Measurements from ENCODE around the gene RNASET2.

Gene RNASET2

GRCh38 chr6:166997768-166998255, 41.5 kb upstream of the RNASET2 start:
- FAIRE-seq = no peak
- TF ChIP-seq CTCF (IDR thresholded peaks at IDR 0.05; ENCODE audit: insufficient read depth, missing control alignments) = peak; percentile 27
- DNase-seq (ENCODE audit: insufficient read length, low spot score) = no peak

GRCh38 chr6:166997348-166997747, 41.0 kb upstream of the RNASET2 start:
- no peak for DNase-seq (ENCODE audit: insufficient read length, low spot score)
- FAIRE-seq = no peak
- no peak for TF ChIP-seq CTCF (IDR thresholded peaks at IDR 0.05; ENCODE audit: insufficient read depth, missing control alignments)

GRCh38 chr6:166996406-166996805, 40.1 kb upstream of the RNASET2 start:
- DNase-seq (ENCODE audit: insufficient read length, low spot score) (no peak), FAIRE-seq (no peak)
- TF ChIP-seq CTCF (IDR thresholded peaks at IDR 0.05; ENCODE audit: insufficient read depth, missing control alignments) = no peak

- FAIRE-seq (no peak), DNase-seq (ENCODE audit: insufficient read length, low spot score) (no peak)
- peak; percentile 56 for TF ChIP-seq CTCF (IDR thresholded peaks at IDR 0.05; ENCODE audit: insufficient read depth, missing control alignments)
Observed at GRCh38 chr6:166989427-166990032, 33.2 kb upstream of the RNASET2 start.

- DNase-seq (ENCODE audit: insufficient read length, low spot score) = no peak
Observed at GRCh38 chr6:166988674-166989201, 32.4 kb upstream of the RNASET2 start.

GRCh38 chr6:166987930-166988329, 31.6 kb upstream of the RNASET2 start:
- DNase-seq (ENCODE audit: insufficient read length, low spot score) (no peak), FAIRE-seq (no peak)
- TF ChIP-seq CTCF (IDR thresholded peaks at IDR 0.05; ENCODE audit: insufficient read depth, missing control alignments) = no peak

More at GRCh38 chr6:166988674-166989201, 32.4 kb upstream of the RNASET2 start:
- no peak for FAIRE-seq
- TF ChIP-seq CTCF (IDR thresholded peaks at IDR 0.05; ENCODE audit: insufficient read depth, missing control alignments) = no peak

GRCh38 chr6:166987448-166987847, 31.1 kb upstream of the RNASET2 start:
- DNase-seq (ENCODE audit: insufficient read length, low spot score) (no peak), FAIRE-seq (no peak)
- TF ChIP-seq CTCF (IDR thresholded peaks at IDR 0.05; ENCODE audit: insufficient read depth, missing control alignments) = no peak
